ENCODE measurements around the gene MFSD2A.
A peak's percentile ranks its signal among the peaks of the same experiment; 100 is the strongest.
"Not testable (repeated sequence)": the region's sequence is repeated elsewhere in the genome, so short reads cannot be mapped to it uniquely, and the experiment has no call there.

MFSD2A gene

GRCh38 chr1:39969531-39970270, 14.8 kb downstream of the MFSD2A start:
- no peak for DNase-seq

- no peak for DNase-seq
Observed at GRCh38 chr1:39970274-39970673, 15.3 kb downstream of the MFSD2A start.

- no peak for DNase-seq
Observed at GRCh38 chr1:39971138-39971537, 16.2 kb downstream of the MFSD2A start.

GRCh38 chr1:39973503-39974135, 18.7 kb downstream of the MFSD2A start:
- DNase-seq = peak; percentile 81

GRCh38 chr1:39976732-39977131, 21.8 kb downstream of the MFSD2A start:
- DNase-seq = no peak

GRCh38 chr1:39977202-39977601, 22.3 kb downstream of the MFSD2A start:
- no peak for DNase-seq

GRCh38 chr1:39979654-39980053, 24.7 kb downstream of the MFSD2A start:
- DNase-seq = no peak

GRCh38 chr1:39980555-39981313, 25.8 kb downstream of the MFSD2A start:
- DNase-seq = peak; percentile 25

- no peak for DNase-seq
Observed at GRCh38 chr1:39981385-39981784, 26.4 kb downstream of the MFSD2A start.

GRCh38 chr1:39981945-39982344, 27.0 kb downstream of the MFSD2A start:
- DNase-seq = no peak

- DNase-seq = not testable (repeated sequence)
Observed at GRCh38 chr1:39984480-39984879, 29.5 kb downstream of the MFSD2A start.

- no peak for DNase-seq
Observed at GRCh38 chr1:39984951-39985350, 30.0 kb downstream of the MFSD2A start.

- DNase-seq = no peak
Observed at GRCh38 chr1:39987869-39988268, 32.9 kb downstream of the MFSD2A start.

- DNase-seq = no peak
Observed at GRCh38 chr1:39988618-39989343, 33.8 kb downstream of the MFSD2A start.

- DNase-seq = no peak
Observed at GRCh38 chr1:39990428-39990827, 35.5 kb downstream of the MFSD2A start.

GRCh38 chr1:39992234-39992633, 37.3 kb downstream of the MFSD2A start:
- no peak for DNase-seq

GRCh38 chr1:39992888-39993287, 37.9 kb downstream of the MFSD2A start:
- no peak for DNase-seq

- no peak for DNase-seq
Observed at GRCh38 chr1:39995973-39996393, 41.0 kb downstream of the MFSD2A start.

GRCh38 chr1:39996396-39997004, 41.6 kb downstream of the MFSD2A start:
- DNase-seq = no peak

- DNase-seq = no peak
Observed at GRCh38 chr1:40001456-40001855, 46.5 kb downstream of the MFSD2A start.

- DNase-seq = no peak
Observed at GRCh38 chr1:40003156-40004093, 48.5 kb downstream of the MFSD2A start.

- no peak for DNase-seq
Observed at GRCh38 chr1:40004857-40005256, 49.9 kb downstream of the MFSD2A start.

Measured in hematopoietic multipotent progenitor cell treated with erythropoietin and hydrocortisone succinate and interleukin-3 and kit ligand, for 6 days (in vitro differentiated cells).